ENCODE data around the gene CCL4L2. TPM values are rescaled to one million over a fixed set of nuclear protein-coding genes. Genes with fewer than 3 reads are reported as not detected.
"Not testable (repeated sequence)": the region's sequence is repeated elsewhere in the genome, so short reads cannot be mapped to it uniquely, and the experiment has no call there.

Gene CCL4L2
- total RNA-seq, 3 donors from 2014 or later = 0.33 to 6.1 TPM; not detected in 1

DNA sequence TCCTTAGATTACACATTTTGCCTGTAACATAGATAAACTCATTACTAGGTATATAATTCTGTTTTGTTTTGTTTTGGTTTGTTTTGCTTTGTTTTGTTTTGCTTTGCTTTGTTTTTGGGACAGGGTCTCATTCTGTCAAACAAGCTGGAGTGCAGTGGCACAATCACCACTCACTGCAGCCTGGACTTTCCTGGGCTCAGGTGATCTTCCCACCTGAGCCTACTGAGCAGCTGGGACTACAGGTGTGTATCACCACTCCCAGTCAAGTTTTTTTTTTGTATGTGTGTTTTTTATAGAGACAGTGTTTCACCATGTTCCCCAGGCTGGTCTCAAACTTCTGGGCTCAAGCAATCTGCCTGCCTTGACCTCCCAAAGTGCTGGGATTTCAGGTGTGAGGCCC is 1.3 kb upstream of the CCL4L2 start:
- Histone ChIP-seq H3K27ac (no peak overlapping the region), H3K4me1 (no peaks in the 10 kb centered on the region), H3K36me3 (no peaks in the 10 kb centered on the region), H3K27me3 (peaks cover 0 to 6% of the 10 kb centered on the region in 2 donors), H3K9me3 (no peaks in the 10 kb centered on the region), H3K4me3 (no peak overlapping the region)
- TF ChIP-seq, protein P1, sequence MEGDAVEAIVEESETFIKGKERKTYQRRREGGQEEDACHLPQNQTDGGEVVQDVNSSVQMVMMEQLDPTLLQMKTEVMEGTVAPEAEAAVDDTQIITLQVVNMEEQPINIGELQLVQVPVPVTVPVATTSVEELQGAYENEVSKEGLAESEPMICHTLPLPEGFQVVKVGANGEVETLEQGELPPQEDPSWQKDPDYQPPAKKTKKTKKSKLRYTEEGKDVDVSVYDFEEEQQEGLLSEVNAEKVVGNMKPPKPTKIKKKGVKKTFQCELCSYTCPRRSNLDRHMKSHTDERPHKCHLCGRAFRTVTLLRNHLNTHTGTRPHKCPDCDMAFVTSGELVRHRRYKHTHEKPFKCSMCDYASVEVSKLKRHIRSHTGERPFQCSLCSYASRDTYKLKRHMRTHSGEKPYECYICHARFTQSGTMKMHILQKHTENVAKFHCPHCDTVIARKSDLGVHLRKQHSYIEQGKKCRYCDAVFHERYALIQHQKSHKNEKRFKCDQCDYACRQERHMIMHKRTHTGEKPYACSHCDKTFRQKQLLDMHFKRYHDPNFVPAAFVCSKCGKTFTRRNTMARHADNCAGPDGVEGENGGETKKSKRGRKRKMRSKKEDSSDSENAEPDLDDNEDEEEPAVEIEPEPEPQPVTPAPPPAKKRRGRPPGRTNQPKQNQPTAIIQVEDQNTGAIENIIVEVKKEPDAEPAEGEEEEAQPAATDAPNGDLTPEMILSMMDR (IDR thresholded peaks at IDR 0.05) = no peak
- TF ChIP-seq POLR2A (IDR thresholded peaks at IDR 0.05) = no peak
- no peak for TF ChIP-seq POLR2AphosphoS5 (IDR thresholded peaks at IDR 0.05)
- intact Hi-C loops (cut with DNase I; ENCODE audit: low total_unique reads) = no loop called here
- DNase-seq (ENCODE audit: low spot score in 2 of 2) = no peak

DNA sequence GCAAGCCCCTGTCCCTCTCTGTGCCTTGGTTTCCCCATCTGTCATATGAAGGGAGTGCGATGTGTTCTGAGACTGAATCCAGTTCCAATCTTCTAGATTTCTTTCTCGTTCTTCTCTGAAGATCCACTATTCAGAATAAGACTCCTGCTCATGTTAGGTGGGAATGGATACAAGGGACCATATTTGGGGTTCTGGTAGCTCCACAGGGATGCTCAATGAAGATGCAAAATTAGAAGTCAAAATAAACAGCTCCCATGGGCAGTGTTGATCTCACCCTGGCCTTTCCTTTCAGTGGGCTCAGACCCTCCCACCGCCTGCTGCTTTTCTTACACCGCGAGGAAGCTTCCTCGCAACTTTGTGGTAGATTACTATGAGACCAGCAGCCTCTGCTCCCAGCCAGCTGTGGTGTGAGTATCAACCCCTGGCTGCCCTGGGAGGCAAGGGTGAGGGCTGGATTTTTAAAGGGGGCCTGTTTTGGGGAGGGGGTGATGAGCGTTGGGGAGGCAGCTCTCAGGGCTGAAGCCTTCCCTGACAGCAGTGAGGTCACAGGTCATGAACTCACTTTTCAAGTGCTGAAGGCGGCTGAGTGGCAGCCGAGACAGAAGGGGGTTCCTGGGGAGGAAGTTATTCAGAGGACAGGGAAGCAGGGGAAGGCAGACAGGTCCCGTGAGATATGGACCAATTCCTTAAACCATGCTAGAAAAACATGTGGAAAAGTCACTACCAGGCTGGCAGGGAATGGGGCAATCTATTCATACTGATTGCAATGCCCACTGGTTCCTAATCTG is 815 bp downstream of the CCL4L2 start:
- H3K9me3 ChIP-seq; H3K4me3 ChIP-seq; H3K27ac ChIP-seq; H3K27me3 ChIP-seq; intact Hi-C loops (cut with DNase I; ENCODE audit: low total_unique reads); DNase-seq (ENCODE audit: low spot score in 2 of 2); H3K4me1 ChIP-seq; H3K36me3 ChIP-seq: not testable (repeated sequence)

DNA sequence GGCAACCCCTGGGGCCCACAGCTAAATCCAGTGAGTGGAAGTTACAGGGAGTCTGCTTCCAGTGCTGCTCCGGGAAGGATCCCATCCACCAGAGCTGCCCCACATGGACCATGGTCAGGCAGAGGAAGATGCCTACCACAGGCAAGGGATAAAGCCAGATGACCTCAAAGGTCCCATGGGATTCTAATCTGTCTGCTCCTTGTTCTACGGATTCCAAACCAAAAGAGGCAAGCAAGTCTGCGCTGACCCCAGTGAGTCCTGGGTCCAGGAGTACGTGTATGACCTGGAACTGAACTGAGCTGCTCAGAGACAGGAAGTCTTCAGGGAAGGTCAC is 1.4 kb downstream of the CCL4L2 start:
- Histone ChIP-seq H3K27ac (no peak overlapping the region), H3K9me3 (no peaks in the 10 kb centered on the region), H3K4me3 (no peak overlapping the region), H3K36me3 (no peaks in the 10 kb centered on the region), H3K4me1 (no peaks in the 10 kb centered on the region), H3K27me3 (no peaks in the 10 kb centered on the region)
- no peak for DNase-seq (ENCODE audit: low spot score in 2 of 2)
- no peak for TF ChIP-seq POLR2AphosphoS5 (IDR thresholded peaks at IDR 0.05)
- TF ChIP-seq, protein P1 (IDR thresholded peaks at IDR 0.05) = no peak
- no peak for TF ChIP-seq POLR2A (IDR thresholded peaks at IDR 0.05)
- intact Hi-C loops (cut with DNase I; ENCODE audit: low total_unique reads) = no loop called here

DNA sequence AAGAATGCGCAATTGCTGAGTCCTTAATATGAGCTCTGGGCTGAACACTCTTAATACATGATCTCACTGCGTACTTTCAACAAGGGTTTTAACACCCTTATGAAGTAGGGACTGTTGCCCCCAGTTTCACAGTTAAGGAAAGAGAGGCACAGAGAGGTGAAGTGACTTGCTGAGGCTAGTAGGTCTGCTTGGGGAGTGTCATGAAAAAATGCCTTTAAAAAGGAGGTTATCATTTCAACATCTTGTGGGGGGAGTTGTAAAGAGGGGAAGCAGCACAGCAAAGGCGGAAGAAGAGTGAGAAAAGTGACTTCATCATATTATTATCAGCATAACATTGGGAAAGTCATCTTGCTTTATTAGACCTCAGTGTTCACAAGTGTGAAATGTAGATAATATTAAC is 2.1 kb downstream of the CCL4L2 start:
- no peak for TF ChIP-seq POLR2AphosphoS5 (IDR thresholded peaks at IDR 0.05)
- no peak for TF ChIP-seq POLR2A (IDR thresholded peaks at IDR 0.05)
- TF ChIP-seq, protein P1 (IDR thresholded peaks at IDR 0.05) = no peak
- no peaks in the 10 kb centered on the region for H3K4me1 ChIP-seq
- intact Hi-C loops (cut with DNase I; ENCODE audit: low total_unique reads) = no loop called here
- H3K9me3 ChIP-seq = peaks cover 0 to 2% of the 10 kb centered on the region in 2 donors
- no peak for DNase-seq (ENCODE audit: low spot score in 2 of 2)
- H3K27me3 ChIP-seq = no peaks in the 10 kb centered on the region
- H3K27ac ChIP-seq = no peak overlapping the region
- no peaks in the 10 kb centered on the region for H3K36me3 ChIP-seq
- no peak overlapping the region for H3K4me3 ChIP-seq

DNA sequence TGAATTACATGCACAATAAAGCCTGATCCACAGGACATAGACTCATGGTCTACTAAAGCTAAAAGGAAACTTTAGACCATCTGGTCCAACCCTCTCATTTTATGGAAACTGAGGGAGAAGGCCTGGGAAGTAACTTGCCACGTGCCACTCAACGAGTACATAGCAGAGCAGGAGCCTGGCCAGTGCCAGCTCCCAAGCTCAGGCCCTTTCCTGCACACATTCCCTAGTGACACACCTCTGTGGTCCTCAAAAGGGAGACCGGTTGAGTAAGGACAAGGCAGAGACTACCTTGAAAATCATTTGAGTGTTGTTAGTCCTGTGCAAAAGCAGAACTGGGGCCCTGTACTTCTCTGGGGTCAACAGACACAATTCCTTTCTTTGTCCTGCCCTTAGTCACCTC is 2.8 kb downstream of the CCL4L2 start:
- DNase-seq (ENCODE audit: low spot score in 2 of 2) = no peak
- Histone ChIP-seq H3K36me3 (no peaks in the 10 kb centered on the region), H3K27ac (no peak overlapping the region), H3K4me3 (no peak overlapping the region), H3K9me3 (peaks cover 0 to 9% of the 10 kb centered on the region in 2 donors), H3K27me3 (no peaks in the 10 kb centered on the region), H3K4me1 (no peaks in the 10 kb centered on the region)
- intact Hi-C loops (cut with DNase I; ENCODE audit: low total_unique reads) = no loop called here
- TF ChIP-seq POLR2AphosphoS5 (IDR thresholded peaks at IDR 0.05) (no peak), POLR2A (IDR thresholded peaks at IDR 0.05) (no peak)
- TF ChIP-seq, protein P1 (IDR thresholded peaks at IDR 0.05) = no peak

Measured in breast epithelium (tissue), 4 donors.